GM19043 (cell line): ENCODE measurements around the gene PHACTR2.

ENCODE experiments used
- ATAC-seq: cut with Tn5 transposase; IDR thresholded peaks from one replicate; pipeline ENCODE4 v1.9.1; 2021; ENCODE audit warnings: low read depth; ENCODE audit not compliant: unreplicated experiment

PHACTR2 gene

GRCh38 chr6:143674483-143675381 lies 3.0 kb upstream of the PHACTR2 start:
- no peak for ATAC-seq

GRCh38 chr6:143675382-143675900 lies 2.3 kb upstream of the PHACTR2 start:
- no peak for ATAC-seq

GRCh38 chr6:143675946-143676345 lies 1.8 kb upstream of the PHACTR2 start:
- ATAC-seq = no peak

- no peak for ATAC-seq
These were observed 1.2 kb upstream of the PHACTR2 start for GRCh38 chr6:143676437-143677045.

GRCh38 chr6:143677577-143677890 lies 231 bp upstream of the PHACTR2 start:
- ATAC-seq = no peak

GRCh38 chr6:143679041-143679440 lies 1.3 kb downstream of the PHACTR2 start:
- ATAC-seq = no peak

GRCh38 chr6:143680141-143680540 lies 2.4 kb downstream of the PHACTR2 start:
- ATAC-seq = no peak

- no peak for ATAC-seq
These were observed 5.0 kb downstream of the PHACTR2 start for GRCh38 chr6:143682805-143683204.

- ATAC-seq = no peak
These were observed 6.7 kb downstream of the PHACTR2 start for GRCh38 chr6:143684486-143684885.

GRCh38 chr6:143685653-143686052 lies 7.9 kb downstream of the PHACTR2 start:
- ATAC-seq = no peak

GRCh38 chr6:143687591-143687990 lies 9.8 kb downstream of the PHACTR2 start:
- no peak for ATAC-seq

GRCh38 chr6:143688681-143689080 lies 10.9 kb downstream of the PHACTR2 start:
- no peak for ATAC-seq

- no peak for ATAC-seq
These were observed 12.1 kb downstream of the PHACTR2 start for GRCh38 chr6:143689852-143690251.

- ATAC-seq = no peak
These were observed 13.4 kb downstream of the PHACTR2 start for GRCh38 chr6:143691155-143691554.

- no peak for ATAC-seq
These were observed 14.3 kb downstream of the PHACTR2 start for GRCh38 chr6:143691900-143692636.

- ATAC-seq = no peak
These were observed 14.9 kb downstream of the PHACTR2 start for GRCh38 chr6:143692696-143693095.

GRCh38 chr6:143694013-143694412 lies 16.2 kb downstream of the PHACTR2 start:
- ATAC-seq = no peak

GRCh38 chr6:143694560-143694959 lies 16.8 kb downstream of the PHACTR2 start:
- ATAC-seq = no peak

GRCh38 chr6:143695130-143695968 lies 17.6 kb downstream of the PHACTR2 start:
- ATAC-seq = no peak

GRCh38 chr6:143695969-143696663 lies 18.4 kb downstream of the PHACTR2 start:
- ATAC-seq = no peak
